ENCODE results near the gene LRRC3B.

The LRRC3B gene

DNA sequence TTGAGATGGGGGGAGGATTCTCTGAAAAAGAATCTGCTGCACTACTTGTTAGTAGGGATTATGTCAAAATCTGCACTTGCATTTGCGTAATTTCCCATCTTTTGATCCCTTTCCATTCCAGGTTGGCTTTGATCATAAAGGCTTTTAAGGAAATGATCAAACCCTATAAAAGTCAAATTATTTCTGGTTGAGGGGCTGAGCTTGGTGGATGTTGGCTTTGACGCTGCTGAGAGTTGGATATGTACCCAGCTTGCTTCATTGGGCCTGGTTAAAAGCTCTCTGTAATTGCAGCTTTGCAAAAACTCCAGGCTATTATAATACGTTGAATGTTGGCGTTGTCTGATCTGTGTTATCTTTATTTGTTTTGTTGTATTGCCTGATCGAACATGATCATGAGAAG, 12.0 kb downstream of the LRRC3B start:
- no peak for DNase-seq

DNA sequence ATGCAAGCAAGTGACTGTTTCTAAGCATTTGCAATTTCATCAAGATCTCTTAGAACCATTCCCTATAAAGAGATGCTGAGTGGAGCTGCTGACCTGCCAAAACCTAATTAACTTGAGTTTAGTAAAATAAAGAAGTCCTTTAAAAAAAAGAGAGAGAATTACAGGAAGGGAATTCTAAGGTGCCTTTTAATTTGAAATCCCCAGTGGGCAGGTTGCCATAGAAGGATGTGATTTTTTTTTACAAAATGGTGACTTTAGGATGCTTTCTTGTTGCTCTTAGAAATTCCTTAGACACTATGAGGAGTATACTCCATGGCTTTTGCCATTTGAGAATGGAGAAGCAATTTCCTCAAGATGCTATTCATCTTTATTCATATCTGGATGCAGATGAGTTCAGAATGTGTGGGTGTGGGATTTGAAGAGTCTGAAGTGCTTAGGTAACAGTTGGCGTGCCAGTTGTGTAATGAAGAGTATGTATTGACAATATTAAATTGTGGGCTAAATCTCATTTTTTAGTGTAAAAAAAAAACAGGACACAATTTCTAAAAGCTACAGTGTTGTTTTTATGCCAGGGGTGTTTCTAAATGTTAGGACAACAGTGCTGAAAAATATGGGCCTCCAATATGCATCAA, 13.6 kb downstream of the LRRC3B start:
- no peak for DNase-seq

DNA sequence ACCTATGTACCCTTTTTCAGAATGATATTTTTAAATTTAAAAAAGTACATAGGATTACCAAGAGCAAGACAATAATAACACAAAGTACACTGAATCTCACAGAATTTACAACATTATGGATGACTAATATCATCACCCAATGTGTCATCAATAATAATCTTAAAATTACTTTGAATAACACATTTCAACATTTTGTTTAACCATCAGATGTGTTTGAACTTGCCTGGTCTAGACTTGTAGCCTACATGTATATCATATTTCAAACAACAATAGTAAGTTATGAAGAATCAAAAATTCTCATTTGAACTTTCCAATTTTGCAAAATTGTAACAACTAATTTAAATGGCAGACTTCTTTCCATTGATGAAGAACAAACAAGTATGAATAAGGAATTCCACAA, 15.1 kb downstream of the LRRC3B start:
- no peak for DNase-seq

DNA sequence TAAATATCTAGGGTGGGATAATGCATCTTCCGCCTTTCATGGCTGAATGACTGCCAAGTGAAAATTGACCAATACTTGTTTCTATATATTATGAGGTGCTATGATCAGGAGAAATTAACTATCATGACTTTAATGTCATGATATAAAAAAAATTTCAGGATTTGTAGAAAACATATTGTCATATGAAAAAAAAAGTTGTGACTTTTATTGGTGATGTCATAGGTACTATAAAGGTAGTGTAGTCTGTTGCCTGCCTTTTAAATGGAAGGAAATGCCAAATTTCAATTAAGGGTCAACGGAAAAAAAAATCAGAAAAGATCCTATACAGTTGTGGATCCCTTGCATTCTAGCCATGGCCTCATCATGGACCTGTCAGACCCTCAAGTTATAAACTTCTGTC, 15.5 kb downstream of the LRRC3B start:
- no peak for DNase-seq

DNA sequence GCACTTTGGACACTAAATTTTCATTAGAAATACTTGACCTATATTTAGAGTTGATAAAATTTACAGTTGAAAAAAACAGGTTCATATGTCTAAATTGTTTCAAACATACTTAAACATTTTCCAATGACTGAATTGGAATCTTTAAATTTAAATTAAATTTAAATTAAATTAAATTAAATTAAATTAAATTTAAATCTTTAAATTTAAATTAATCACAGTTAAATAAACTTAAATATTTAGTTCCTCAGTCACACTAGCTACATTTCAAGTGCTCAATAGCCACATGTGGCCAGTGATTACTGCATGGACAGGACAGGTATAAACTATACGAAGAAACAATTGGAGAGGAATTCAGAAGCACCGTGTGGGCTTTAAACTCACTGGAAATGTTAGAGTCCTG, 16.8 kb downstream of the LRRC3B start:
- no peak for DNase-seq

DNA sequence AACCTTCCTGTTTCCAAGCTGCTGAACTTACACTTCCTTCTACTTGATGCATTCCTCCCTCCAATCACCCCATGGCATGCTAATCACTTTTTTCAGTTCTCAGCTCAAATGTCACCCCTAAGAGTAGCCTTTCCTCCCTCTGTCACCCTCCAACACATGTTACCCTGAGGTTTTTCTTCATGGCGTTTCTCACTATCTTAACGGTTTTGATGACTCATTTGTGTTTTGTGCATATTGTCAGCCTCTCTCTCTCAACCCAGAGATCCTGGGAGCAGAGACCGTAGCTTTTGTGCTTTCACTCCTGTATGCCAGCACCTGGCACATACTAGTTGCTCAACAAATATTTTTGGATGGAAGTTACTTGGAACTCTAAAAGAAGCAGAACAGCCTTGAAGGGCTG, 24.5 kb downstream of the LRRC3B start:
- DNase-seq, result no peak

DNA sequence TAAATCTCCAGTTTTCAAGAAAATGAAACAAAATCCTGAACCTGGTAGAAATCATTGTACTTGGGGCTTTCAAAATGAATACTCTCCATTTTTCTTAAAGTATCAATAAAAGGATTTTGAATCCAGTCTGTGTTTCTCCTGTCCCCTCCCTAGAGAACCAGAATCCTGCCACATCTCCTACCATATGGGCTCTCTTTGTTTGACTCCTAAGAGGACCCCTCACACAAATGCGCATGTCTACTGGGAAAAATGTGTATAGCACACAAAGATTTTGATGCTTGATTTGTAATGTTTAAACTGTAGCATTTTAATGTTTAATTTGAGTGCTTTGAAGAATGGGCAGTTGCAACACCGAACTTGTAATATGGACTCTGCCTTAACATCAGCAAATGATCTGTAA, 25.9 kb downstream of the LRRC3B start:
- no peak for DNase-seq

DNA sequence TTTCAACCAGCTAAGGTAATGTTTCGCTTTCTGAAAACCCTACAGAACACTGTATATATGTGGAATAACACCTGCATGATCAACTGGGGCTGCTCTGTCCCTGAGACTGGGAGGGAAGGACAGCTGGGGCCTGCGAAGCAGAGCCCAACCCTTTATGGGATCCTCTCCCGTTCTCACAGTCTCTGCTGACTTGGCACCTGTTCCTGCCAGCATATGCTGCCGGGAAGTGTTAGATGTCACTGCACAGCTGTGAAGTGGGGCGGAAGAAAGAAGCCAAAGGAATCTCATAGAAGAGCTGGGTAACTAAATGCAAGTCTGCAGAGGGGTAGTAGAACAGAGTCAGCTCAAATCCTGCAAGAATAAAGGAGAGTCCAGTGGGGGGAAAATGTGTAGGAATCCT, 29.6 kb downstream of the LRRC3B start:
- peak; percentile 4 to 16 for DNase-seq

DNA sequence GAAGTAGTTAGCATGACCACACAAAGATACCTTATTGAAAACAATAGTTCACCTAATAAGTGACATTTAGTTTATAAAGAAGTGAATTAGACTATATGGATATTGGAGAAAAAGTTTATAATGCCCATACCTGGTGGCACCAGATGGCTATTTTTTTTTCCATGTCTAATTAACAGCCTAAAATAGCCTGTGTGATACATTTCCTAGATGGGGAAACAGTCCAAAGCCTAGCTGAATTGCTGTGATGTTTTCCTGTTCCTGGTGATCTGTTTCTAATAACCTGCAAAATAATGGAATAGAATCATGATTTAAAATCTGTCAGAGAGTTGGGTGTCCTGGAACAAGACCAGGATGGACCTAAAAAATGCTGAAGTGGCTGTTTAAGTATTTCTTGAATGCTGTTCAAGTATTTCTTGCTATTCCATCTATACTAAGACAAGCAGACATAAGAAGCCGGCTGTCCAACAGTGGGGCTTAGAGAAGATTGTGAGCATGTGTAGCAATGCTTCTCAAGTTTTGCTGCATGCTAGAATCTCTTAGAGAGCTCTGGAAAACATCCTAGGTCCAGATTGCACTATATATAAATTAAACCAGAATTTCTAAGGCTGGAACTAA, 31.3 kb downstream of the LRRC3B start:
- DNase-seq, result no peak

DNA sequence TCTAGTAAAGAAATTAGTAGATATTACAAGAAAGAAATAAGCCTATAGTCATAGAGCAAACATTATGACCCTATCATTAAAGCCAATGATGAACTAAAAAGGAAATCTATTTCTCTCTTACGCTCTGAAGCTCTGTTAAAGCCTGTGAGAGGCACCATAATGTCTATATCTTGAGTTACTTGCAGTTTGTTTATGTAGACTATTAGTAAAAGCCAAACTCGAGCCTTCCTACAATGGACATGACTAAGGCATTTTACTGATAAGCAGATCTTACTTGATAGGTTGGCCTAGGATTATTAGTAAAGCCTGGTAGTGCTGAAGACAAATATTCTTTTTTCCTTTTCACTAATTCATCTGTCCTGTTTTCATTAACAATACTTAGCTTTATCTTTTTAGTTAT, 32.7 kb downstream of the LRRC3B start:
- DNase-seq, result no peak

DNA sequence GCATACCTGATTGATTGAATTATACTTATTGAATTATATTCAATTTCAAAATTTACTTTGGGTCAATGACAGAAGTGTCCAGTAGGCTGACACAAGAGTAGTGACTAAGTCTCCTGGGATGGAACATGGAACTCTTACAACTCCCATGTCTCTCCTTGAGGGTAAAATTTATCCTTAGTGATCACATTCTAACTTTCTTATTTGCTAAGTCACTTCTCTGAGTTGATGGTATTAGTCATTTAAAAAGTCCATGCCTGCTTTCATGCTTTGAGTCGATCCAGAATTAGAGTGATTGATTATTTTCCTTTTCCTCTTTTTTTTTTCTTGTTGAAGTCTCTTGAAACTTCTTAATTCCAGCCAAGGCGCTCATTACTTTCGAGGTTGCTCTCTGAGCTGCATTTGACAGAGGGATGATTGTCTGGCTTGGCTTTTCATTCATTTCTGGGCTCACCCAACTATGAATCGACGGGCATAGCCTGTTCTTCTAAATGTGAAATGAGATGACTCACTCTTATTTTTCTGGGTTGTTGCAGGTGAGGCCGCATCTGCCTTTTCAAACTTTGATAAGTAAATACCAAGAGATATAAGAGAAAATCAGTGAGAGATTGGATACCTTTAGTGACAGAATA, 34.9 kb downstream of the LRRC3B start:
- DNase-seq, result no peak

DNA sequence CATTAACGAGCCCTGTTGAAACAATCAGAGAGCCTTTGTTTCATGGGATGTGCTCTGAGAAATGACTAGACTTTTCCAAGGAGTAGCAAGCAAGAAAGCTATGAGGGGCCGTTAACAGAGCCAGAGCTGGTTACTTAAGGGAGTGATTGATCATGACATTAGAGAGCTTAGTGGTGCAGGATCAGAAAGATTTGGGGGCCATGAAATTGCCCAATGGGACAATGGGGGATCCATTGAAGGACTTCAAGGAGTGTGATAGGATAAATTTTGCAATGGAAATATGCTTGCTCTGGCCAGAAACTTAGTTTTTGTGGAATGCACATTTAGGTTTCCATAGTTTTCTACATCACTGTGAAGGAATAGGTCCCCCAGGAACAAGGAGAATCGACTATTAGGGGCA, 45.6 kb downstream of the LRRC3B start:
- no peak for DNase-seq

DNA sequence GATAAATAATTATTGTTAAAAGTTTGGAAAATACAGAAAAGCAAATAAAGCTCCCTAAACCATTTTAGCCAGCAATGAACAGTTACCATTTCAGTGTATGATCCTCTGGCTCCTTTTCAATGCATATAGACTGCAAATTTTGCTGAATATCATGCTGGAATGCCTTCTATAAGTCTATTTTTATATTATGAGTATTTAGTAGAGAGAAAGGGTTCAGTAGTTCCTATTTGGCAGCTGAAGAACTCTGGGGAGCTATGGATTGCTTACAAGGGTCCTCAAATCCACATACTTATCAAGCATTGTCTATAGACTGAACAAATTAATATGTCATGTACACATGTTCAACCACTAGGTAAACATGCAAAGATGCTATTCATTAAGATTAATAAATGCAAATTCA, 46.1 kb downstream of the LRRC3B start:
- DNase-seq, result no peak

DNA sequence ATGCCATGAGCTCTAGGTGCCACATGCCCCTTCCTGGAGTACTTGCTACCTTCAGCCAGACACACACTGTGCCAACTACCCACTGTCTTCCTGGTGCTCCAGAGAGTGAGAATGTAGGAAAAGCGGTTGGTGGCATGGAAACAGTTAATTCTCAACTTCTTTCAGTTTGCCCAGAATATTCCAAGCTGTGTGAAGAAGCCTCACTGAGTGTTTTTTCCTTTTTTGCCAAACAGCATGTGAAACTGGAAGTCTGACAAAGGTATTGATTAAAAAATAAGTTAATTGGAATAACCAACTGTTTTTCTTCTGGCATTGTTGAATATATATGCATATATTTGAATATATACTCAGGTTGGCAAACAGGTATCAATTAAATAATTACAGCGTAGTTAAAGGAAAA, 52.8 kb downstream of the LRRC3B start:
- no peak for DNase-seq

DNA sequence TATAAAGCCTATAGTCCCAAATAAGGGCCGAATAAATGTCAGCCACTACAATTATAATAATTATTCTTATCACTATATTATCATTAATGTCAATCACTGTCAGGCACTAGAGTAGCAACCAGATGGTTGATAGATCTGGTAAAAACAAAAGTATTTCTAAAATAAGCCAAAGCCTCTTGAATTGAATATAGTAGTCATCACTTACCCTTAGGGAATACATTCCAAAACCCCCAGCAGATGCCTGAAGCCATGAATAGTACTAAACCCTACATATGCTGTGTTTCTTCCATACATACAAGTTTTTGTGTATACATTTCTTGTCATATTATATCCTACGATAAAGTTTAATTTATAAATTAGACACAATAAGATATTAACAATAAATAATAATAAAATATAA, 59.1 kb downstream of the LRRC3B start:
- DNase-seq, result no peak

DNA sequence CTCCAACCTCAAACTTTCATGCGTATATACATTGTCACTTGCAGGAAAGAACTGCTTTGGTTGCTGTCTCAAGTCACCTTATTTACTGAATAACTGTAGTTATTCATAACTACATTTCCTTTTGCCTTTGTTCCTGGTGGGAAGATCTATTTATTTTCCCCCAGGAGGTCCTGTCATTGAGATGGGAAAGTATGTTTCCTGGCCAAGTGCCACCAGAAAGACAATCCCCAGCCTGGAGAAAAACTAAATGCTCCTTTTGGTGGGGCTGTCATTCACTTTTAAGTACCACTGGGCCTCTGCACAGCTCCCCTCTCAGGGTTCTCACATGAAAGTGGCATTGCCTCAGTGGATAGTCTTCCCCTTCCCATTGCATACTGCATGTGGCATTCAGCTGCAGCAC, 59.8 kb downstream of the LRRC3B start:
- DNase-seq, result no peak

DNA sequence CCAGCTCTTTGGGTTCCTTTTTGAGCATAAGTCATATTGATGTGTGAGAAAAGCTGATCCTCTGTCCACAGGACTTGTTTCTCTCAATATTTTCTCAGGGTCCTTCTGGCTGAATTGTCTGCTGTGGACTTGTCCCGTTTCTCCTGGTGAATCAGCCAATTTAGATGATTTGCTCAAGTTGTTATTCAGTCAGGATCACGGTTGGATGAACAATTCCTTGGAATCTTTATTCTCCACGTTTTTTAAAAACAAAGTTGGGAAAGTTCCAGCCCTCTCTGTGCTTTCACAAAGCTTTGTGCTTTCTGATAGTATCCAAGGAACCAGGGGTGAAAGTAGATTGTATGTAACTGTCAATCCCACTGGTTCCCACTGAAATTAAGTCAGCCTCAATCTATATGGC, 61.3 kb downstream of the LRRC3B start:
- DNase-seq, result no peak

DNA sequence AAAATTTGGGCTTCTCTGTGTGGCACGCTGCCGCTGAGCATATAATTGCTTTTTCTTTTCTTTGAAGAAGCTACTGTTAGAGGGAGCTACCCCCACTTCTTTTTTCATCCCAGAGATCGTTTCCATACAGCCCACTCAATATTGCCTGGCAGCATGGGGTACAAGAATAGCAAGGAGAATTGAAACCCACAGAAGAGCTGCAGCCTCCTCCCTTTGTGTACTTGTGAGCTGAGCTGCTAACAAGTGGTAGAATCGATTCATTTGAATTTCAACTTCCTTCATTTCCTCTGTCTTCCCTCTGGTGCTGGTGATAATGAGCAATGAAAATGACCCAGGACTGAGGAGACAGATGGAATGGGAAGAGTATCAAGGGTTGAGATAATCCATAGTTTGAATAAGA, 64.9 kb downstream of the LRRC3B start:
- no peak for DNase-seq

DNA sequence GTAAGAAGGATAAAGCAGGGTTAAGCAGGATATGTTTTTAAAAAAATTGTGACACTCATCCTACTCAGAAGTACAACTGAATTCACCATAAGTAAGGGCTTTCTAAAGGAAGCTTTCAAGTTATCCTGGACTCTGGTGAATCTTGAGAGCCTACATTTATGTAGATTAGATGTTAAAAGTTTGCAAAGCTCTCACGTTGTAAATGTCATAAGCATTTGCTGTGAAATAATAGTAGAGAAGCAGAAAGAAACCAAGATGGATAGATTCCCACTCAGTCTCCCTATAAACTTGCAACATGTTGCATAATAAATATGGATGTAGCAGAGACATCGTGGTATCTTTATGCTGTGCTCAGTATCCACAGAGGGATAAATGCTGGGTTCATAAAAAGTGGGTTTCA, 77.0 kb downstream of the LRRC3B start:
- no peak for DNase-seq

DNA sequence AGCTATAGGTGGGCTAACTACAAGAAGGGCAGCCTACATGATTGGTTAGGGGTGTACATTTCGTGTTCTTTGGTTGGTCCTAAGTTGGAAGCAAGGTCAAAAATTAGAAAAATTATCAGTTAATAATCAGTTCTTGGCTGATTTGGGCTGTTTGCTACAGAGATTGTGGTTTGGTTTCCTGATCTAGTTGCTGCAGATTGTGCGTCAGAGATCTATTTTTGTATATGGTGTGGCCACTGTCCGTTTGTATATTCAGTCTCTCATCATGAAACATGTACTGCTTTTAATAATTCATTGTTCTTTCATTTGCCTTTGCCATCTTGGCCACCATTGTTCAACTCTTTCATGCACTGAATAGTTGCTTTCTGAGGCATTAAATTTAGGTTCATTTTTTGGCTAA, 80.9 kb downstream of the LRRC3B start:
- no peak for DNase-seq

DNA sequence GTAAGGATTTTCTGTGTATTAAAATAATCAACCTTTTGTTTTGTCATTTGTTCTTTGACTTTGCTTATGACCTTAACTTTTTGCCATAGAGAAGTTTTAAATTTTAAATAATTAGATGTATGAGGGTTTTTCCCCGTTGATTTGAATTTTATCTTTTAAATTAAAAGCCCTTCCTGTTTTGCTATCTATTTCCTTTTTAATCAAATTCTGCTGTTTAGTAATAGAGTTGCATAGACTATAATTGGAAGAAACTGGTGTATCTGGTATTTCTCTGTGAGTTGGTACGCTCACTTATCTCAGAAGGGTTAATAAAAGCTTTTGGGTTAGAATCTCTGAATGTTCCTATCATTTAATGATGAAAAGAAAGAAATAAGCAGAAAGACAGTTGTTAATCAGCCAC, 82.2 kb downstream of the LRRC3B start:
- no peak for DNase-seq

DNA sequence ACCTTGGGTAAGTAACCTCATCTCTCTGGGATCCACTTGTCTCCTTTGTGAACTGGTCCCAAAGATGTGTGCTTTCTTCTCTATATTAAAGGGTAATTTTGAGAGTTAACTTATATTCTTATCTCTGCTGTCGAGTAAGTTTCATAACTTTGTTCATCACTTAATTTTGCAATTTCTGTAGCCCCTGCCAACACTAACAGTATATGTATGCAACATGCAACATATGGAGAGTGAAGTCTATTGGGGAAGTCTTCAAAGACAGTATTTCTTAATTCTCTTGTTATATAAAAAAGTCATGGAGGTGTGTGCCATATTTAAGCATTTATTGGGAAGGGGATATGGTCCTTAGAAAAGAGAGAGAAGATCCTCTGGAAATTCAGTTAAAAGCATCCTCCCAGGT, 85.9 kb downstream of the LRRC3B start:
- DNase-seq, result no peak

DNA sequence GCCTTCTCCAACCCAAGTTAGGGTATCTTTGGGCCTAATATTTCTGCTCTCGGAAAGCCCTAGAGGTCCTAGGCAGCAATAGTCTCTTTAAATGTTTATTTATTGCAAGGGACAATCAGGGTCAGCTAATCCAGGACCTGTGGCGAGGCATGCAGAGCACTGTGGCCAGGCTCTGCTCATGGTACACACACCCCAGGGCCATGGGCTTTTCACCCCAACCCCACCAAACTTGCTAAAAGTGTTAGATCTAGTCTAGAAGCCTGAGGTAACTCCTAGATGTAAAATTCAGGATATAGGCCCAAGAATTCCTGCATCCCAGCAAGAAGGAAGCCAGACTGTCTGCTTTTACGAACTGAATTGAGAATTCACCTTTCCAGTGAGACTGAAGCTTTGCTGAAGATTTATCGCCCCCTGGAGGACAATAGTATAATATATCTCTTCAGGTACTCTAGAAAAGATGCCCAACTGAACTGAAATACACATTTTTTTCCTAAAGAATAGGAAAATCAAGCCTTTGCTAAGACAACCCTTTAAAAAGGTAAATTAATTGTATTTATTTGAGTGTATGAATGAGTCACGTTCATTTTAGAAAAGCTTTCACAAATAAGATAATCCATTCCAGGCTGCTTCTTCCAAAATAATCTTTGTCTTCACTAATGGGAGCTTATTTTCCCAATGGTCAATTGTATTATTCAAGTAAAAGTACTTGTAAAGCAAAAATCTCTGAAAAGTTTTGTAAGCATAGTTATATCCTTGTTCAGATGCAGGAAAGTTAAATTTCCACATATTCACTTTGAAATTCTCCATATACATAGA, 89.8 kb downstream of the LRRC3B start:
- peak; percentile 32 to 34 for DNase-seq

DNA sequence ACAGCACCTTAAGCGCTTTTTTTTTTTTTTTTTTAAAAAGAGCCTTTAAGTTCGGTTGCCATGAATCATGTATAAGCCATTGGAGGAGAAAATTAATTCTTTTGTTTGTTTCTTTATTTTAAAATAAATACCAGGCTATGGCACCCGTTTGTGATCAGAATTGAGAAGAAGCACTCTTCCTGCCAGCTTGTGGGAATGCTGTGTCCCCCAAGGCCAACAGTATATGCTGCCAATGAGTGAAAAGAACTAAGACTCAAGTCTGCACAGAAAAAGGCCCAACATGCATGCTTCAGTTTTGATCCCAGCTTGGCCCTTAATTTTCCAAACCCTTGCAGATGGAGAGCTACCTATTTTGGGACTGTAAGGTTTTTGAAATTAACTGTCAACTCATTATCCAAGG, 90.5 kb downstream of the LRRC3B start:
- DNase-seq, result no peak
